ENCODE results near the gene SERPINB6.

The SERPINB6 gene

GRCh38 chr6:2957696-2958330 is 13.6 kb downstream of the SERPINB6 start:
- H3K79me2 ChIP-seq (ENCODE audit: control insufficient read depth, insufficient read depth, low read length): no peaks in the 10 kb centered on the region
- no peak overlapping the region for H3K18ac ChIP-seq (ENCODE audit: low read length)
- H3K4me1 ChIP-seq (ENCODE audit: control insufficient read depth, low read depth, low read length): no peaks in the 10 kb centered on the region
- H3K79me1 ChIP-seq (ENCODE audit: low read length): no peaks in the 10 kb centered on the region
- no peak overlapping the region for H3K4ac ChIP-seq (ENCODE audit: low read depth, low read length)
- no peaks in the 10 kb centered on the region for H3K27me3 ChIP-seq (ENCODE audit: insufficient read depth, low read length, poor library complexity)
- no peak overlapping the region for H2AK5ac ChIP-seq (ENCODE audit: low read length)
- H3K27ac ChIP-seq (ENCODE audit: low read depth, low read length): no peak overlapping the region
- H3K4me3 ChIP-seq (ENCODE audit: low read length): no peak overlapping the region
- no peak for DNase-seq
- H2BK120ac ChIP-seq (ENCODE audit: low read depth, low read length): no peak overlapping the region
- H2BK15ac ChIP-seq (replicated peaks; ENCODE audit: low read depth): no peak overlapping the region
- no peak overlapping the region for H4K5ac ChIP-seq (ENCODE audit: low read length)
- no peak overlapping the region for H4K8ac ChIP-seq (ENCODE audit: low read depth, low read length)
- WGBS (ENCODE audit: extremely low coverage, insufficient coverage, low lambda C conversion rate): no CpG with 5 or more reads among the region's 11 CpGs
- no peak overlapping the region for H3K4me2 ChIP-seq (ENCODE audit: low read length)
- no peaks in the 10 kb centered on the region for H3K36me3 ChIP-seq (ENCODE audit: control insufficient read depth, insufficient read depth, low read length)
- H3K9ac ChIP-seq (ENCODE audit: low read length): no peak overlapping the region
- H3K56ac ChIP-seq (ENCODE audit: low read length): no peak overlapping the region
- H3K23ac ChIP-seq (ENCODE audit: low read length): no peak overlapping the region
- no peak overlapping the region for H2BK5ac ChIP-seq (ENCODE audit: low read length)

- H4K5ac ChIP-seq (ENCODE audit: low read length): no peak overlapping the region
- no peak overlapping the region for H3K56ac ChIP-seq (ENCODE audit: low read length)
- H4K8ac ChIP-seq (ENCODE audit: low read depth, low read length): no peak overlapping the region
- no peak overlapping the region for H2BK15ac ChIP-seq (replicated peaks; ENCODE audit: low read depth)
- H2BK120ac ChIP-seq (ENCODE audit: low read depth, low read length): no peak overlapping the region
- H3K27ac ChIP-seq (ENCODE audit: low read depth, low read length): no peak overlapping the region
- H3K4ac ChIP-seq (ENCODE audit: low read depth, low read length): no peak overlapping the region
- no peak overlapping the region for H3K9ac ChIP-seq (ENCODE audit: low read length)
- no peak overlapping the region for H3K4me3 ChIP-seq (ENCODE audit: low read length)
- H3K79me1 ChIP-seq (ENCODE audit: low read length): no peaks in the 10 kb centered on the region
- no peak for DNase-seq
- H3K18ac ChIP-seq (ENCODE audit: low read length): no peak overlapping the region
- H3K27me3 ChIP-seq (ENCODE audit: insufficient read depth, low read length, poor library complexity): no peaks in the 10 kb centered on the region
- no peak overlapping the region for H3K23ac ChIP-seq (ENCODE audit: low read length)
- H3K79me2 ChIP-seq (ENCODE audit: control insufficient read depth, insufficient read depth, low read length): no peaks in the 10 kb centered on the region
- no peaks in the 10 kb centered on the region for H3K36me3 ChIP-seq (ENCODE audit: control insufficient read depth, insufficient read depth, low read length)
- WGBS (ENCODE audit: extremely low coverage, insufficient coverage, low lambda C conversion rate): no CpG with 5 or more reads among the region's 5 CpGs
- no peak overlapping the region for H2BK5ac ChIP-seq (ENCODE audit: low read length)
- H3K4me2 ChIP-seq (ENCODE audit: low read length): no peak overlapping the region
- H2AK5ac ChIP-seq (ENCODE audit: low read length): no peak overlapping the region
- peaks cover 2% of the 10 kb centered on the region for H3K4me1 ChIP-seq (ENCODE audit: control insufficient read depth, low read depth, low read length)
Measured at GRCh38 chr6:2956930-2957685, 14.3 kb downstream of the SERPINB6 start.

- WGBS (ENCODE audit: extremely low coverage, insufficient coverage, low lambda C conversion rate): no CpG with 5 or more reads among the region's 12 CpGs
- H2BK5ac ChIP-seq (ENCODE audit: low read length): peak overlapping the region; percentile 70
Measured at GRCh38 chr6:2953098-2953497, 18.3 kb downstream of the SERPINB6 start.

GRCh38 chr6:2952557-2953095 is 18.7 kb downstream of the SERPINB6 start:
- peak overlapping the region; percentile 83 for H3K56ac ChIP-seq (ENCODE audit: low read length)
- H3K36me3 ChIP-seq (ENCODE audit: control insufficient read depth, insufficient read depth, low read length): no peaks in the 10 kb centered on the region
- no peak overlapping the region for H3K4me3 ChIP-seq (ENCODE audit: low read length)
- no peak overlapping the region for H2AK5ac ChIP-seq (ENCODE audit: low read length)
- H3K23ac ChIP-seq (ENCODE audit: low read length): no peak overlapping the region
- H2BK5ac ChIP-seq (ENCODE audit: low read length): peak overlapping the region; percentile 70
- H2BK120ac ChIP-seq (ENCODE audit: low read depth, low read length): no peak overlapping the region
- no peak overlapping the region for H3K18ac ChIP-seq (ENCODE audit: low read length)
- H2BK15ac ChIP-seq (replicated peaks; ENCODE audit: low read depth): no peak overlapping the region
- peak overlapping the region; percentile 77 for H3K4ac ChIP-seq (ENCODE audit: low read depth, low read length)
- no peaks in the 10 kb centered on the region for H3K27me3 ChIP-seq (ENCODE audit: insufficient read depth, low read length, poor library complexity)
- peaks cover 2% of the 10 kb centered on the region for H3K4me1 ChIP-seq (ENCODE audit: control insufficient read depth, low read depth, low read length)
- H4K8ac ChIP-seq (ENCODE audit: low read depth, low read length): no peak overlapping the region
- peak overlapping the region; percentile 2 for H3K27ac ChIP-seq (ENCODE audit: low read depth, low read length)
- H3K79me1 ChIP-seq (ENCODE audit: low read length): no peaks in the 10 kb centered on the region
- peak overlapping the region; percentile 59 for H3K9ac ChIP-seq (ENCODE audit: low read length)
- WGBS (ENCODE audit: extremely low coverage, insufficient coverage, low lambda C conversion rate): no CpG with 5 or more reads among the region's 27 CpGs
- H4K5ac ChIP-seq (ENCODE audit: low read length): no peak overlapping the region
- H3K79me2 ChIP-seq (ENCODE audit: control insufficient read depth, insufficient read depth, low read length): no peaks in the 10 kb centered on the region
- peak; percentile 98 for DNase-seq
- no peak overlapping the region for H3K4me2 ChIP-seq (ENCODE audit: low read length)

More at GRCh38 chr6:2953098-2953497, 18.3 kb downstream of the SERPINB6 start:
- Histone ChIP-seq H3K27ac (ENCODE audit: low read depth, low read length) (peak overlapping the region; percentile 2), H4K8ac (ENCODE audit: low read depth, low read length) (no peak overlapping the region), H2AK5ac (ENCODE audit: low read length) (no peak overlapping the region), H3K36me3 (ENCODE audit: control insufficient read depth, insufficient read depth, low read length) (no peaks in the 10 kb centered on the region), H3K79me1 (ENCODE audit: low read length) (no peaks in the 10 kb centered on the region), H3K4me2 (ENCODE audit: low read length) (no peak overlapping the region), H2BK15ac (replicated peaks; ENCODE audit: low read depth) (no peak overlapping the region), H3K27me3 (ENCODE audit: insufficient read depth, low read length, poor library complexity) (no peaks in the 10 kb centered on the region), H3K23ac (ENCODE audit: low read length) (no peak overlapping the region), H3K79me2 (ENCODE audit: control insufficient read depth, insufficient read depth, low read length) (no peaks in the 10 kb centered on the region), H3K4me3 (ENCODE audit: low read length) (no peak overlapping the region), H3K56ac (ENCODE audit: low read length) (peak overlapping the region; percentile 83), H2BK120ac (ENCODE audit: low read depth, low read length) (no peak overlapping the region), H4K5ac (ENCODE audit: low read length) (no peak overlapping the region), H3K9ac (ENCODE audit: low read length) (peak overlapping the region; percentile 59), H3K18ac (ENCODE audit: low read length) (no peak overlapping the region), H3K4ac (ENCODE audit: low read depth, low read length) (peak overlapping the region; percentile 77), H3K4me1 (ENCODE audit: control insufficient read depth, low read depth, low read length) (peaks cover 2% of the 10 kb centered on the region)
- no peak for DNase-seq

GRCh38 chr6:2951728-2952127 is 19.6 kb downstream of the SERPINB6 start:
- Histone ChIP-seq H4K5ac (ENCODE audit: low read length) (no peak overlapping the region), H3K79me2 (ENCODE audit: control insufficient read depth, insufficient read depth, low read length) (no peaks in the 10 kb centered on the region), H3K18ac (ENCODE audit: low read length) (no peak overlapping the region), H2BK120ac (ENCODE audit: low read depth, low read length) (no peak overlapping the region), H3K4me2 (ENCODE audit: low read length) (no peak overlapping the region), H4K8ac (ENCODE audit: low read depth, low read length) (no peak overlapping the region), H2BK5ac (ENCODE audit: low read length) (peak overlapping the region; percentile 95), H2BK15ac (replicated peaks; ENCODE audit: low read depth) (no peak overlapping the region), H3K4me3 (ENCODE audit: low read length) (no peak overlapping the region), H3K9ac (ENCODE audit: low read length) (peak overlapping the region; percentile 39), H3K4ac (ENCODE audit: low read depth, low read length) (peak overlapping the region; percentile 82), H3K36me3 (ENCODE audit: control insufficient read depth, insufficient read depth, low read length) (peaks cover 1% of the 10 kb centered on the region), H3K79me1 (ENCODE audit: low read length) (no peaks in the 10 kb centered on the region), H3K23ac (ENCODE audit: low read length) (no peak overlapping the region), H3K27me3 (ENCODE audit: insufficient read depth, low read length, poor library complexity) (no peaks in the 10 kb centered on the region), H3K4me1 (ENCODE audit: control insufficient read depth, low read depth, low read length) (peaks cover 2% of the 10 kb centered on the region), H3K27ac (ENCODE audit: low read depth, low read length) (no peak overlapping the region), H2AK5ac (ENCODE audit: low read length) (no peak overlapping the region), H3K56ac (ENCODE audit: low read length) (peak overlapping the region; percentile 38)
- no CpG with 5 or more reads among the region's 8 CpGs for WGBS (ENCODE audit: extremely low coverage, insufficient coverage, low lambda C conversion rate)
- peak; percentile 80 for DNase-seq
